Erythroblast (primary cell): Measurements from ENCODE around the gene PHF1.

ENCODE experiments used
- GATA1 ChIP-seq: IDR thresholded peaks from 2 replicates; pipeline ENCODE4 v1.6.1; 2011; ENCODE audit warnings: low read depth, mild to moderate bottlenecking, control low read depth, low read length, moderate library complexity
- POLR2A ChIP-seq: IDR thresholded peaks from 2 replicates; pipeline ENCODE4 v1.6.1; 2011; ENCODE audit warnings: mild to moderate bottlenecking, low read length

DNA sequence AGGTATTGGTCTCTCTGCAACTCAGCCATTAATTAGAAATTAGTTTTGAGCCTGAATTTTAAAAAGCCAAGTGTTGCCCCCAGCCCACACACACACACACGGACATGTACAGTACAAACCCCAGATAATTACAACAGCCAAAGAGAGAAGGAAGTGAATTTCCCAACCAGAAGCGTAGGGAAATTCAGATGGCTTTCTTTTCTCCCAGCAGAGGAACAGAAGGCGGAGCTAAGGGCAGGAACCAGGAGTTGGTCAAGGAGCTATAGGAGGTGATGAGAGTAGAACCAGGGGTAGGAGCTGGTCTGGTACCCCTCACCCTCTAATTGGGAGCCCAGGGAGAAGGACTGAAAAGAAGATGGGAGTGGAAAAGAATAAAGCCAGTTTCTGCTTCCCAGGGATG, 39.6 kb downstream of the PHF1 start:
- TF ChIP-seq POLR2A (no peak), GATA1 (no peak)
